IPS-18a (cell line): ENCODE results near the gene GALC.

Experiments
- H3K27ac ChIP-seq: one replicate; pipeline ENCODE4 v1.5.1; 2013; ENCODE audit warnings: low read length
- H3K27me3 ChIP-seq: one replicate; pipeline ENCODE4 v1.6.1; 2013; ENCODE audit warnings: mild to moderate bottlenecking, low read length; ENCODE audit not compliant: control insufficient read depth, insufficient read depth
- H3K36me3 ChIP-seq: one replicate; pipeline ENCODE4 v1.6.1; 2013; ENCODE audit warnings: low read depth, low read length; ENCODE audit not compliant: control insufficient read depth
- H3K4me1 ChIP-seq: one replicate; pipeline ENCODE4 v1.6.1; 2013; ENCODE audit warnings: low read depth, low read length; ENCODE audit not compliant: control insufficient read depth
- H3K4me3 ChIP-seq: one replicate; pipeline ENCODE4 v1.5.1; 2013; ENCODE audit warnings: low read length
- H3K9ac ChIP-seq: one replicate; pipeline ENCODE4 v1.6.1; 2013; ENCODE audit warnings: mild to moderate bottlenecking, low read length, moderate library complexity
- H3K9me3 ChIP-seq: one replicate; pipeline ENCODE4 v1.6.1; 2013; ENCODE audit warnings: low read depth, low read length; ENCODE audit not compliant: control insufficient read depth

Gene GALC

DNA sequence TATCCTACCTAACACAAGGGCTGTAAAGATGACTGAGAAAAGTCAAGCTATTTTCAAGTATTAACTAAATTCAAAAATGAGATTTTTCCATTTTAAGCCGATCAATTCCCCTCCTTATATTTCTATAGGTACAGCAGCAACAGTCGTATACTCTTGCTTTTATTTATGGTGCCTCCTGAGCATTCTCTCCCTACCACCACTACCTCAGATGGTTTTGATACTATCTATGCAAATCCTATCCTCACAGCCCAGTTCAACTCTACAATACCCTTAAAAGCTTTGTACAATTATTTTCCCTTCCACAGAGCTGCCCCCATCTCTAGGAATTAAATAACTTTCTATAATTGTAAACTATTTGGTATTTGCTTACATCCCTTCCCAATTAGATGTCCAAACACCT lies 52.1 kb downstream of the GALC start:
- H3K4me1 ChIP-seq, result no peaks in the 10 kb centered on the region
- no peak overlapping the region for H3K4me3 ChIP-seq
- no peaks in the 10 kb centered on the region for H3K27me3 ChIP-seq
- no peak overlapping the region for H3K9ac ChIP-seq
- H3K27ac ChIP-seq, result no peak overlapping the region
- H3K9me3 ChIP-seq, result no peaks in the 10 kb centered on the region
- no peaks in the 10 kb centered on the region for H3K36me3 ChIP-seq

DNA sequence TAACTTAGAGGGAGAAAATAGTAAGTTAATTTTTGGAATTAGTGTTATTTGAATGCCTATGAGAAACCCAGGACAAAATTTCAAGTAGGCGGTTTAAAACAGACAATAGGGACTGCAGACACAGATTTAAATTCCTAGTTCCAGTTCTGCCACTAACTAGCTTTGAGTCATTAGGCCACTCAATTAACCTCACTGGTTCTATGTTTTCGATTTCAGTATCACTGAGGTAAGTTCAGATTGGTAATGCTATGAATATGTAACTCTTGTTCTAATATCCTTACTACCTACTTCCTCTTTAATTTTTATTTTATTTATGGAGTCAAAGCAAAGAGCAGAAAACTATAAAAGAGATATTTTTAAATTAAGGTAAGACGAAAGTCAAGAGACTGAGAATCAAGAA lies 52.6 kb downstream of the GALC start:
- Histone ChIP-seq H3K27me3 (no peaks in the 10 kb centered on the region), H3K4me1 (no peaks in the 10 kb centered on the region), H3K4me3 (no peak overlapping the region), H3K36me3 (no peaks in the 10 kb centered on the region), H3K9ac (no peak overlapping the region), H3K9me3 (no peaks in the 10 kb centered on the region), H3K27ac (no peak overlapping the region)

DNA sequence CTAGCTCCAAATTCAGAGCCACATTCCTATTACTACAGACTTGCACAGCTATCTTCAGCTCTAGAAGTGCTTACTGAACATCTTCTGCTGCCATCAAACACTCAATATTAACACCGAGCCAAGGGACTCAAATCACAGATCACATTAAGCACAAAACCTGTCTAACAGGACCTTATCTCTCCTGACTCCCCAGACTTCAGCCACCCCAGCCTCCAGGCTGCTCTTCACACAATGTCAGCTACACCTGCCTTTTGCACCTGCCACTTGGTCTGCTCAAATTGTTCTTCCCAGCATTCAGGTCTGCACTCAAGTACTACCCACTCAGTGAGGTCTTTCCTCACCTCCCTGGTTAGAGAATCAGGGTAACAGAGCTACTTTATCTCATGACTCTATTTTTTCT lies 57.1 kb downstream of the GALC start:
- H3K27me3 ChIP-seq, result no peaks in the 10 kb centered on the region
- H3K9ac ChIP-seq, result no peak overlapping the region
- H3K4me1 ChIP-seq, result no peaks in the 10 kb centered on the region
- H3K27ac ChIP-seq, result no peak overlapping the region
- no peaks in the 10 kb centered on the region for H3K9me3 ChIP-seq
- H3K36me3 ChIP-seq, result no peaks in the 10 kb centered on the region
- no peak overlapping the region for H3K4me3 ChIP-seq

DNA sequence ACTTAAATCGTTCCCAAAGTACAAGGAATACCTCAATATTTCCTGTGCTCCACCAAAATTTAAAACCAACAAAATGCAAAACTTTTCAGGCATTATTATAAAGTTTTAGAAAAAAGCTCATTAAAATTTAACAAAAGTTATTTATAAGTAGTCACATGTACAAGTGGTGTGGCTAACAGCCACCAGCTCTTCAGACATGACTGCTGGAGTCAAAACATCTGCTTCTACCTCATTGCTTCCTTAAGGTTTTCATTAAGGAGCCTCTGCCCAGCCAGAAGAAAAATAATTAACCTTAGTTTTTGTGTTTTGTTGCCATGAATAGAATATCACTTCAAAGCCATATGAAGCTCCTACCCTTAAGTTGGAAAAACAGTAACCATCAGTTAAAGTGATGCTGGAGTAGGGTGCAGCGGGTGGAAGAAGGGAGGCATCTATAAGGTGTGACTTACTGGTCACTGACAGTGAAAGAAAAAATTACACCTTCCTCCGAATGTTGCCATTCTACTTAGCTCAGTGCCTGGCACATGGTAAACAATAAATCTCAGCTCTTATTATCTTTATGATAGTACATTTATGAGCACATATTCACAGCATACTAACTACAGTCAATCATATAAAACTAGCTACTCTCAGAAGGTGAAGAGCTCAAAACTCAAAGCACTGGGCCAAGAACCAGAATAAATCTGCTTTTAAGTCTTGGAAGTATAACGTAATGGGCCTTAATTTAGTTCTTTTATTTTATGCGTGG lies 57.7 kb downstream of the GALC start:
- Histone ChIP-seq H3K27ac (no peak overlapping the region), H3K9me3 (no peaks in the 10 kb centered on the region), H3K4me1 (no peaks in the 10 kb centered on the region), H3K27me3 (no peaks in the 10 kb centered on the region), H3K4me3 (no peak overlapping the region), H3K9ac (no peak overlapping the region), H3K36me3 (no peaks in the 10 kb centered on the region)

DNA sequence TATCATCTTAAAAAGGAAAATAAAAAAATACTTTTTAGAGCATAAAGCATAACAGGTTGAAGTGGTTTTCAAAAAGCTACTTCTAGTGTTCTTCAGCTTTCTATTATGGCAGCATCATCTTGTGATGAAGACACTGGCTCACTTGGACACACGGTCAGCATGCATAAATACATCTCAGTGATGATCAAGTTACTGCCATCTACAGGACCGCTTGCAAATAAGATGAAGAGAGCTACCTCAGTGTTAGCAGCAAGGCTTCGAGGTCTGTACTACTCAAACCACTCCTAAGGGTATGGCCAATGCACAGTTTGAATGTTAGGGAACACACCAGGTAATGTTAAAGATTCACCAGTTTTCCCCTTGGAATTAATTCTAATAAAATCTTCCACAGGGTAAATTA lies 58.8 kb downstream of the GALC start:
- no peaks in the 10 kb centered on the region for H3K27me3 ChIP-seq
- no peak overlapping the region for H3K4me3 ChIP-seq
- no peak overlapping the region for H3K27ac ChIP-seq
- H3K4me1 ChIP-seq, result no peaks in the 10 kb centered on the region
- H3K9ac ChIP-seq, result no peak overlapping the region
- no peaks in the 10 kb centered on the region for H3K9me3 ChIP-seq
- no peaks in the 10 kb centered on the region for H3K36me3 ChIP-seq

DNA sequence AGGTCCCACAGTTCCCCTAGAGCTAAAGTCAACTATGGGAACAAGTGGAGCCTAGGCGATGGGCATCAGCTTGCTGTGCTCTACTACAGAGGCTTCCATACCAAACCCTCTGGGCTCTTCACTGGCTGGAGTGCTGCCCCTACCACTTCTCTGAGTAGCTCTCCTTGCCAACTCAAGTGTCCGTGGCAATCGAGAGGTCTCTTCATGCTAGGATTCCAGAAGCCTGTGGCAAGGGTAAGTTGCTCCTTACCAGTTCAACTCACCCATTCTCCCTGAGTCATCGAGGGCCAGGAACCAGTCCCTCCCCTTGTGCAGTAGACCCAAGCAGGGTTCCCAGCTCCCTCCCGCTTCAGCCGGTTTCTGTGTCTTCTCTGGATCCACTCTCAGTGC lies 76.1 kb downstream of the GALC start:
- Histone ChIP-seq H3K27me3 (no peaks in the 10 kb centered on the region), H3K4me3 (no peak overlapping the region), H3K9ac (no peak overlapping the region), H3K4me1 (no peaks in the 10 kb centered on the region), H3K36me3 (no peaks in the 10 kb centered on the region), H3K9me3 (no peaks in the 10 kb centered on the region), H3K27ac (no peak overlapping the region)

DNA sequence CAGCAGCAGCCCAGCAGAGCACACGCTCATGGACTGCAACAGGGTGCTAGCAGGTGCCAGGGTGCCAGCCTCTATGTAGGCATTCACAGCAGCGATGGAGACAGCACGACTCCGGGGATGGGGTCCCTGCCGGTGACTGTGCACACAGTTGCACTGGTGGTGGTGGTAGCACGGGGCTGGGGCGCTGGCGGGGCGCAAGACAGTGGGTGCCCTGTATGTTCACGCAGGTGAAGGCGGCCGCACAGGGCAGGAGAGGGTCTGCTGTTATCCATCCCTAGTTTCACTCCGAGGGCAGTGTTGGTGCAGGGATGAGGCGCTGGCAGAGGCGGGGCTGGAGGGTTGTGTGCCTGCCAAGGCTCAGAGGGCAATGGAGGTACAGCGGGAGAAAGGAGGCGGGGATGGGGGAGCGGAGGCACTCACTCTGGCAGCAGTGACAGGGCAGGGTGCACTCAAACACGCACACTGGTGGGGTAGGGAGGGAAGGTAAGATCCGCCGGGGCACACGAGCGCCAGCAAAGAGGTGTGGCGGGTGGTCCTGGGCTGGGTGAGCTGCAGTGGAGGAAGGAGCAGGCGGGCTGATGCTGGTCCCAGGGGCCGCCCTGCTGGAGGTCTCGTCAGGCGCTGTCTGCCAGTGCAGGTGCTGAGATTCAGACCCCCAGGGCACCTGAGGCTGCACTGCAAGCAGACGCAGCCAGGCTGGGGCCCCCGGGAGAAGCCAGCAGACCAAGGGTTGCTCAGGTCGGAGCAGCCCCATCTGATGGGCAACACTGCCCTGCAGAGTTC lies 76.7 kb downstream of the GALC start:
- Histone ChIP-seq H3K9me3 (no peaks in the 10 kb centered on the region), H3K36me3 (no peaks in the 10 kb centered on the region), H3K27me3 (no peaks in the 10 kb centered on the region), H3K27ac (no peak overlapping the region), H3K4me1 (no peaks in the 10 kb centered on the region), H3K4me3 (no peak overlapping the region), H3K9ac (no peak overlapping the region)

DNA sequence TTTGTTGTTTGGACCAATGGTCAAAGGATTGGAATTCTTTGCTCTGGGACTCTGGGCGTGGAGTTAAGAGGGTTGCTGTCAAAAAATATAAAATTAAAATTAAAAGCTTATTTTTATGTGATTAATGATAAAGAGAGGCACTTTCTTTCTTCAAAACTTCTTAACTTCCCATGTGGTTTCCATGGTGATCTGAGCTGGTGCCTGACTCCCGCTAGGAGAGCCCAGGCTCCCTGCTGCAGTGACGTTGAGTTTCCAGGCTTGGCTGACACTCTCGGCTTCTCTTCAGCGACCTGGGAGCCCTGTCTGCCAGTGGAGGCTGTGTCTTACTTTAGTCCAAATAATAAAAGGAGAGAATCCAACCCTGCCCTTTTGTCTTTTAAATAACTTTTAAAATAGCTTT lies 84.4 kb downstream of the GALC start:
- Histone ChIP-seq H3K27ac (no peak overlapping the region), H3K27me3 (no peaks in the 10 kb centered on the region), H3K9ac (no peak overlapping the region), H3K36me3 (no peaks in the 10 kb centered on the region), H3K9me3 (peaks cover 7% of the 10 kb centered on the region), H3K4me1 (no peaks in the 10 kb centered on the region), H3K4me3 (no peak overlapping the region)

DNA sequence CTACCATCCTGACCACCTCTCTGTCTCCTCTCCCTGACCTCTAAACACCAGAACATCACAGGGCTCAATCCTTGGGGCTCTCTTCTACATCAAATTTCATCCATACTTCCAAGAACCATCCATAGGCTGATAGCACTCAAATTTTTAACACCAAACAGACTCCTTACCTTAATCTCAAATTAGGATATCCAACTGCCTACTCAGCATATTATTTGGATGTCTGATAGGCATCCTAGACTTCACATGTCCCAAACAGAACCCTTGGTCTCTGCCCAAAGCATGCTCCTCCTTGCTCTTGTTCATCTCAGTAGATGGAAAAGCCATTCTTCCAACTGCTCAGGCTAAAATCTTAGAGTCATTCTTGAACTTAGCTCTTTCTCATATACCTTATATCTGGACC lies 91.3 kb downstream of the GALC start:
- H3K9me3 ChIP-seq, result no peaks in the 10 kb centered on the region
- no peak overlapping the region for H3K4me3 ChIP-seq
- H3K36me3 ChIP-seq, result no peaks in the 10 kb centered on the region
- H3K4me1 ChIP-seq, result no peaks in the 10 kb centered on the region
- H3K27me3 ChIP-seq, result no peaks in the 10 kb centered on the region
- no peak overlapping the region for H3K9ac ChIP-seq
- H3K27ac ChIP-seq, result no peak overlapping the region

DNA sequence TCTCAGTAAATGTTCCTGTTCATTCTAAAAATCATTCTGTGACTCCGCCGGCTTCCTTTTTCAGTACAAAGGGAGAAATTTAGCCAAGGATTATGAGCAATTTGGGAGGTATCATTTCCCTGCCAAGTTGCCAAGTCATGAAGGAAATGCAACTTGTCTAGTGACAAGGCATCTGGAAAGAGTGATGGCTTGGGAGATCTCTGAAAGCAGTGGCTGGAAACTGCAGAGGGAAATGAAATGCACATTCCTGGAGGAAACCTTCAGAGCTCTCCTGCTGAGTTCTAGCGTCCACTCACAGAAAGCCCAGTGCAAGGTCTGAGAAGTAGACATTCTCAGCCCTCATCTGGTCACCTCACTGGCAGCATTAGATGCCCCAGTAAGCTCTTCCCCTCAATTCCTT lies 91.7 kb downstream of the GALC start:
- Histone ChIP-seq H3K9ac (no peak overlapping the region), H3K4me1 (no peaks in the 10 kb centered on the region), H3K4me3 (no peak overlapping the region), H3K27me3 (no peaks in the 10 kb centered on the region), H3K9me3 (no peaks in the 10 kb centered on the region), H3K36me3 (no peaks in the 10 kb centered on the region), H3K27ac (no peak overlapping the region)

DNA sequence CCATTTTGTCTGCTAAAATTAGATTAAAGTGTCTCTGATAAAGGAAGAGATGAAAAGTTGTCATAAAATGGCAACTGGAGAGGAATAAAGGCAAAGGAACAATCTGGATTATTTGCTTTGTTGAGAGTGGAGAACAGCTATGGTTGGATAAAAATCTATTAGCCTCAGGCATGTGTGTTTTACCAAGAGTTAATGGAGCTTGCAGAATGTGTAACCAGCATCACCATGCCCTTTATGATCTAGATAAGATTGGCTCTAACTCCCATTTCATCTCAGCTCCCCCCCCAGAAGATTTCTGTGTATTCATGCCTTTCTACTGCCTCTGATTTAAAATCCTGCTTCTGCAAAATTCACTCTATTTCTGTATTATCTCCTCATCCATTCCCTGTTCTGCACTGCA lies 93.8 kb downstream of the GALC start:
- Histone ChIP-seq H3K27ac (no peak overlapping the region), H3K27me3 (no peaks in the 10 kb centered on the region), H3K4me3 (no peak overlapping the region), H3K4me1 (no peaks in the 10 kb centered on the region), H3K36me3 (no peaks in the 10 kb centered on the region), H3K9me3 (no peaks in the 10 kb centered on the region), H3K9ac (no peak overlapping the region)

DNA sequence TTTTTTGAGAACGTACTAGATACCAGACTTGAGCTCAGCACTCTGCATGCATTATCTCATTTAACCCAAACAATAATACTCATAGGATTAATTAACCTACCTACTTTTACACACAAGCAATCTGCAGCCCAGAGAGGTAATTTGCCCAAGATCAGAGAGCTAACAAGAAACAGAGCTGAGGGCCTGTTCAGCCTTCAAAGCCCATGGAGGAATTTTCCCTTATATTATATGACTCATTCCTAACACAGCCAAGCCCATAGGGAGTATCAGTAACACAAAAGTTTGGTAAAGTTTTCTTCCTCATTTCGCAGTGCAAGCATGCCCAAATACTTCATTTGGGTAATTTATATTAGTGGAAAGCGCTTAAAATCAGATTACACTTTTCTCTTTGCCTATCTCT lies 94.7 kb downstream of the GALC start:
- no peak overlapping the region for H3K4me3 ChIP-seq
- H3K4me1 ChIP-seq, result no peaks in the 10 kb centered on the region
- H3K9ac ChIP-seq, result no peak overlapping the region
- H3K27me3 ChIP-seq, result no peaks in the 10 kb centered on the region
- H3K27ac ChIP-seq, result no peak overlapping the region
- H3K36me3 ChIP-seq, result no peaks in the 10 kb centered on the region
- H3K9me3 ChIP-seq, result no peaks in the 10 kb centered on the region
